Fibroblast of the aortic adventitia (primary cell): ENCODE data around the gene SPRED1. TPM values are rescaled to one million over a fixed set of nuclear protein-coding genes. Genes with fewer than 3 reads are reported as not detected.

Experiments used
- DNase-seq: peaks from one replicate; pipeline ENCODE4 v3.0.0-alpha.2; 2010; ENCODE audit warnings: low read depth
- H3K4me3 ChIP-seq: 2 replicates; pipeline ENCODE4 v1.5.1; 2011; ENCODE audit warnings: low read depth, mild to moderate bottlenecking, control low read depth, low read length, moderate library complexity
- CTCF ChIP-seq: IDR thresholded peaks from 2 replicates; pipeline ENCODE4 v1.5.1; 2011; ENCODE audit warnings: mild to moderate bottlenecking, low read length, control low read depth, inconsistent platforms; ENCODE audit not compliant: insufficient read depth
- total RNA-seq: library from RNA; depleted of rRNA; stranded (reverse); fragments of >200 nt; gene quantifications from 2 replicates; pipeline ENCODE4 v1.2.3, GENCODE V29; 2012; ENCODE audit warnings: low replicate concordance

SPRED1 gene
- 36.2 and 55.1 TPM in 2 replicates for total RNA-seq

GRCh38 chr15:38252481-38253350, at the start of gene SPRED1:
TSS of gene SPRED1 (plus strand) at chr15:38252836. CDS start at chr15:38253186, 350 bp downstream.
- TF ChIP-seq CTCF = no peak
- peak; percentile 53 for DNase-seq
- peak within 1 kb of the TSS; percentile 91 for H3K4me3 ChIP-seq

- no peak overlapping the region for H3K4me3 ChIP-seq
- no peak for DNase-seq
- no peak for TF ChIP-seq CTCF
These were observed 46.9 kb upstream of the SPRED1 start for GRCh38 chr15:38205526-38206272.

GRCh38 chr15:38207621-38208020, 45.0 kb upstream of the SPRED1 start:
- H3K4me3 ChIP-seq = no peak overlapping the region
- DNase-seq = no peak
- no peak for TF ChIP-seq CTCF

- no peak for DNase-seq
These were observed 44.4 kb upstream of the SPRED1 start for GRCh38 chr15:38208206-38208605.

GRCh38 chr15:38208779-38209178, 43.9 kb upstream of the SPRED1 start:
- H3K4me3 ChIP-seq = no peak overlapping the region
- TF ChIP-seq CTCF = no peak
- DNase-seq = no peak

More at GRCh38 chr15:38208206-38208605, 44.4 kb upstream of the SPRED1 start:
- TF ChIP-seq CTCF = no peak
- no peak overlapping the region for H3K4me3 ChIP-seq

- no peak for DNase-seq
- no peak overlapping the region for H3K4me3 ChIP-seq
- TF ChIP-seq CTCF = no peak
These were observed 41.4 kb upstream of the SPRED1 start for GRCh38 chr15:38211249-38211648.
